CD4-positive, alpha-beta memory T cell (primary cell): ENCODE data around the gene MANBA. TPM values are rescaled to one million over a fixed set of nuclear protein-coding genes. Genes with fewer than 3 reads are reported as not detected.

Experiments
- CTCF ChIA-PET: fragments of 350-600 bp; sonication (Branson Sonifier 250); formaldehyde crosslinking; loops from one replicate; lab custom pipeline; 2021; ENCODE audit warnings: inconsistent platforms; ENCODE audit not compliant: partially characterized antibody; lab: Charles Lee
- POLR2A ChIA-PET: fragments of 350-600 bp; sonication (Branson Sonifier 250); formaldehyde crosslinking; loops from one replicate; lab custom pipeline; 2021; ENCODE audit not compliant: partially characterized antibody; lab: Charles Lee
- DNase-seq, 5 donors: peaks; one replicate each; pipeline versions ENCODE4 v3.0.0 to v3.0.0-alpha.2; 2020 to 2022; ENCODE audit warnings: mixed read lengths in 1 of 5
- H3K27ac ChIP-seq: one replicate; pipeline ENCODE4 v1.7.0; 2013; ENCODE audit warnings: low read depth, low read length
- H3K27me3 ChIP-seq: 2 replicates; pipeline ENCODE4 v1.7.0; 2013; ENCODE audit warnings: mild to moderate bottlenecking, low read length, moderate library complexity; ENCODE audit not compliant: insufficient read depth
- H3K36me3 ChIP-seq: 2 replicates; pipeline ENCODE4 v1.7.0; 2013; ENCODE audit warnings: mild to moderate bottlenecking, low read length, moderate library complexity; ENCODE audit not compliant: insufficient read depth
- H3K4me1 ChIP-seq: 2 replicates; pipeline ENCODE4 v1.7.0; 2013; ENCODE audit warnings: mild to moderate bottlenecking, low read length, moderate library complexity; ENCODE audit not compliant: insufficient read depth
- H3K4me3 ChIP-seq, 2 donors: one replicate each; pipeline ENCODE4 v1.7.0; 2013; ENCODE audit warnings: low read length in 2 of 2, mild to moderate bottlenecking in 1 of 2
- H3K9me3 ChIP-seq, 2 donors: one replicate each; pipeline ENCODE4 v1.7.0; 2013; ENCODE audit warnings: low read length in 2 of 2, control low read depth in 1 of 2; ENCODE audit not compliant: control insufficient read depth in 1 of 2
- H3K27ac Mint-ChIP-seq, 7 donors: one replicate each; pipeline ENCODE4 v1.8.0; 2020 to 2021; ENCODE audit warnings: mixed read lengths in 7 of 7, mild to moderate bottlenecking in 6 of 7, inconsistent platforms in 3 of 7, moderate library complexity in 3 of 7
- H3K27me3 Mint-ChIP-seq, 2 donors: one replicate each; pipeline ENCODE4 v1.8.0; 2020 to 2021; ENCODE audit warnings: mixed read lengths in 2 of 2
- H3K36me3 Mint-ChIP-seq, 2 donors: one replicate each; pipeline ENCODE4 v1.8.0; 2020 to 2021; ENCODE audit warnings: mixed read lengths in 2 of 2, inconsistent platforms in 1 of 2, mild to moderate bottlenecking in 1 of 2
- H3K4me1 Mint-ChIP-seq, 4 donors: one replicate each; pipeline ENCODE4 v1.8.0; 2020 to 2021; ENCODE audit warnings: mixed read lengths in 4 of 4, mild to moderate bottlenecking in 1 of 4
- H3K4me3 Mint-ChIP-seq, 8 donors: one replicate each; pipeline ENCODE4 v1.8.0; 2020 to 2021; ENCODE audit warnings: mixed read lengths in 8 of 8, mild to moderate bottlenecking in 7 of 8, moderate library complexity in 6 of 8, inconsistent platforms in 3 of 8
- H3K9me3 Mint-ChIP-seq, 8 donors: one replicate each; pipeline ENCODE4 v1.8.0; 2020 to 2021; ENCODE audit warnings: mixed read lengths in 8 of 8, mild to moderate bottlenecking in 5 of 8, inconsistent platforms in 3 of 8, moderate library complexity in 1 of 8
- intact Hi-C: fragments of 100-400 bp; cut with micrococcal nuclease; formaldehyde crosslinking; loops from one replicate; pipeline ENCODE4 v1.15.1; 2023
- polyA plus RNA-seq, 2 donors: library from polyadenylated mRNA; unstranded; fragments of 300-500 nt; fragmentation: Illumina TruSeq; gene quantifications; one replicate each; pipeline ENCODE4 v1.2.3, GENCODE V29; 2021
- total RNA-seq, 2 experiments: library from RNA; stranded (reverse); gene quantifications; one replicate each; pipeline ENCODE4 v1.2.3, GENCODE V29; 2021

Gene MANBA
- total and polyA plus RNA-seq, 4 experiments from 2014 or later, result 13.5 to 33.2 (median 26.3) TPM

DNA sequence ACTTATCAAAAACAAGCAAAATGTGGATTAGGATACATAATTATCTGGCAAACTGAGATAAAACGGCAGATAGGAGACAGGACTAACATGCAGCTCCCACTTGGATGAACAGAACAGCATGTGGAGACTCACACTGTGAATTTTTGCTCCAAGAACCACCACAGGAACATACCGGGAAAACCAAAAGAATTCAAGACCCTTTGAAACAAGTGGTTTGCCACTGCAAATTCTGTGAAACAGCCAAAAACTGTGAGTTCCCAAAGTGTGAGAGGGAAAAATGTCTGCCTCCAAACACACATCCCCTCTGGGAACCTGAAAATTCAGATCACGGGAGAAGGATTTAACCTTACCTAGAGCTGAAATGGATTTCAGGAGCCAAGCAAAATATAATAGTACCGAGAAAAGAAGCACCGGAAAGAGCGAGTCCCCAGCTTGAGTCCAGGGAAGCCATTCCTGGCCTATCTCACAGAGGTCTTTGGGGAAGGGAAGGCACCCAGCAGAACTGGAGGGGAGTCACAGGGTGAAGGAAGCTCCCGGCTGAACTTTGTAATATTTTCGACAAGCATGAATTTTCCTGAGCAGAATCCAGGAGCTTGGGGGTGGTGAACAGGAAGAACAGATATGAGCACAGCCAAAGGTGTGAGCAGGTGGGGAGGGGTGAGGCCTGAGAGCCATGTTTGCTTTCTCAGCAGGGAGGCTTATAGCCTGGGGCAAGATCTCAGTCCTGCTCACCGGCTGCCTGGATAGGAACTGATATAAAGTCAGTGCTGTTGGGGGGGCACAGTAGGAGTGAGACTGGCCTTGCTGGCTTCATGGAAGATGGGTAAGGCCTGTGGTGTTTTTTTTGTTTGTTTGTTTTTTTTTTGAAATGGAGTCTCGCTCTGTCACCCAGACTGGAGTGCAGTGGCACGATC, 23.9 kb downstream of the MANBA start:
- CTCF ChIA-PET, result interaction anchor here (1.3 kb wide), 1 partner anchor 306 kb away, joined by 3 read pairs; no protein-coding TSS in a partner anchor
- no peaks in the 10 kb centered on the region for H3K27me3 ChIP-seq
- Mint-ChIP-seq H3K4me3 (peak overlapping the region in 1 of 8 donors; percentile 28), H3K27ac (peak overlapping the region in 1 of 7 donors; percentile 48), H3K4me1 (peaks cover 29 to 66% (median 41%) of the 10 kb centered on the region in 4 donors), H3K27me3 (no peaks in the 10 kb centered on the region), H3K9me3 (peaks cover 2 to 26% (median 21%) of the 10 kb centered on the region in 8 donors), H3K36me3 (peaks cover 53 to 62% of the 10 kb centered on the region in 2 donors)
- intact Hi-C loops, result no loop called here
- no peaks in the 10 kb centered on the region for H3K36me3 ChIP-seq
- no peak for DNase-seq
- no peaks in the 10 kb centered on the region for H3K9me3 ChIP-seq
- POLR2A ChIA-PET, result no interaction called here
- peaks cover 5% of the 10 kb centered on the region for H3K4me1 ChIP-seq
- no peak overlapping the region for H3K27ac ChIP-seq
- no peak overlapping the region for H3K4me3 ChIP-seq

DNA sequence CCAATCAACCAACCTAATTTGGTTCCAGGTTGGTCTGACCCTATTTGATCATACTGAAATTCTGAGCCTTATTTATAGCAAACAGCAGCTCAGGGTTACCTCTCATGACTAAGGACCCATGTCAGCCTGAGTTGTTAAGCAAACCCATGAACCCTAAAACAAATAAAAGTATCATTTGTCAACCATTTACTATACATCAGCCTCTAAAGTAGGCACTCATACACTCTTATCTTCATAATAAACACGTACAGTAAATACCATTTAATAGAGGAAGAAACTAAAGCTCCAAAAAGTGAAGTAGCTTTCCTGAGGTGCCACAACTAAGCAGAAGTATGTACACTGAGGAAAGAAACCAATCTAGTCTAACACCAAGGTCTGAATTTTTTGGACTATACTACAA, 25.2 kb downstream of the MANBA start:
- Mint-ChIP-seq H3K9me3 (peaks cover 0 to 36% (median 27%) of the 10 kb centered on the region in 8 donors), H3K27ac (no peak overlapping the region), H3K4me1 (peaks cover 28 to 54% (median 37%) of the 10 kb centered on the region in 4 donors), H3K36me3 (peaks cover 48 to 60% of the 10 kb centered on the region in 2 donors), H3K27me3 (no peaks in the 10 kb centered on the region), H3K4me3 (no peak overlapping the region)
- no peaks in the 10 kb centered on the region for H3K27me3 ChIP-seq
- no peaks in the 10 kb centered on the region for H3K36me3 ChIP-seq
- intact Hi-C loops, result no loop called here
- H3K27ac ChIP-seq, result no peak overlapping the region
- peaks cover 0 to 4% of the 10 kb centered on the region in 2 donors for H3K9me3 ChIP-seq
- DNase-seq, result no peak
- CTCF ChIA-PET, result interaction anchor here (1.3 kb wide), 1 partner anchor 305 kb away, joined by 3 read pairs; no protein-coding TSS in a partner anchor
- peaks cover 5% of the 10 kb centered on the region for H3K4me1 ChIP-seq
- no peak overlapping the region for H3K4me3 ChIP-seq
- POLR2A ChIA-PET, result no interaction called here

DNA sequence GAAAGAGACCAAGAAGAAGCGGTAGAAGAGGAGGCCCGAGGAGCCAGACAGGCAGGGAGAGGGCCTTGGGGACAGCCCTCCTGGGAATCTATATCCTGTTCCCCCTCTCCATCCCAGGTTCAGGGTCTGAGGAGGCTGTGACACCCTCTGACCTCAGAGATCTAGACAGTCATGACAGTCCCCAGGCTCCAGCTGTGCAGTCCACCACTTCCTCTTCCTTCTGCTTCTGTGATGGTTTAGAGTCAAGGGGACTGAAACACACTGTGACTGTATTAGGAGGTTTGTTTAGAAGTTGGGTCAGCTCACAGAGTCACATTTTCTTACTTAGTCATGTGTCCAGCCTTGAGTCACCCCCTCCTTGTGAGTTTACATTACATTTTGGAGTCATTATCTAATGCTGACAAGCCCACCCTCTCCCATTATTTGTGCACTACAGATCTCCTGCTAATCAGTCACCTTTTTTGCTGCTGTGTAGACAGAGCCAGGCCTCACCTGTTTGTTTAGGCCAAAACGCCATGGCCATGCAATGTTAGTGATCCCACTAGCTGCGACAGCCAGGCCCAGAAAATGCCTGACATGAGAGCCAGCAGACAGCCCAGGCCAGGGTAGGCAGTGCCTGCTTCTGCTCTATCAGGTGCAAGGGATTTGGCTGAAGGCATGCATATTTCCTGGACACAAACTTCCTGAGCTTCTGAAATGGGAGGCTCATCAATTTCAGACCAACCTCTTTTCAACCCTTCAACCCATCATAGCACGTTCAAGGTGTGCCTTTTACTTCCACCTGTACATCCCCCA, 26.0 kb downstream of the MANBA start:
- H3K4me3 ChIP-seq, result no peak overlapping the region
- peaks cover 0 to 31% (median 24%) of the 10 kb centered on the region in 8 donors for H3K9me3 Mint-ChIP-seq
- no peak overlapping the region for H3K4me3 Mint-ChIP-seq
- DNase-seq, result no peak
- H3K27me3 Mint-ChIP-seq, result no peaks in the 10 kb centered on the region
- H3K36me3 ChIP-seq, result no peaks in the 10 kb centered on the region
- peaks cover 47 to 61% of the 10 kb centered on the region in 2 donors for H3K36me3 Mint-ChIP-seq
- H3K9me3 ChIP-seq, result peaks cover 0 to 6% of the 10 kb centered on the region in 2 donors
- ChIA-PET POLR2A (no interaction called here), CTCF (no interaction called here)
- H3K27ac Mint-ChIP-seq, result peak overlapping the region in 2 of 7 donors; percentile 19 to 75
- no peaks in the 10 kb centered on the region for H3K27me3 ChIP-seq
- H3K27ac ChIP-seq, result no peak overlapping the region
- H3K4me1 ChIP-seq, result peaks cover 5% of the 10 kb centered on the region
- peaks cover 26 to 49% (median 38%) of the 10 kb centered on the region in 4 donors for H3K4me1 Mint-ChIP-seq
- intact Hi-C loops, result no loop called here

DNA sequence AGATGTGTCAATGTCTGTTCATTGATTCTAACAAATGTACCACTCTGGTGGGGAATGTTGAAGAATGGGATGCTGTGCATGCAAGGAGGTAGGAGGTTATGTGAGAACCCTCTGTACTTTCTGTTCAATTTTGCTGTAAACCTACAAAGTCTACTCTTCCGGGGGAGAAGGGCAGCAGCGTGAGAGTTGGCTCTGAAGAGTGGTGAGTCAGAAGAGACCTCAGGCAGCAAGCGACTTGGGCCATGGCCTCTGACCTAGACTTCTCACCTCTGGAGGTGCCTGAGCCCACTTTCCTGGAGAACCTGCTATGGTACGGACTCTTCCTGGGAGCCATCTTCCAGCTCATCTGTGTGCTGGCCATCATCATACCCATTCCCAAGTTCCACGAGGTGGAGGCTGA, 26.7 kb downstream of the MANBA start:
- CTCF ChIA-PET, result no interaction called here

DNA sequence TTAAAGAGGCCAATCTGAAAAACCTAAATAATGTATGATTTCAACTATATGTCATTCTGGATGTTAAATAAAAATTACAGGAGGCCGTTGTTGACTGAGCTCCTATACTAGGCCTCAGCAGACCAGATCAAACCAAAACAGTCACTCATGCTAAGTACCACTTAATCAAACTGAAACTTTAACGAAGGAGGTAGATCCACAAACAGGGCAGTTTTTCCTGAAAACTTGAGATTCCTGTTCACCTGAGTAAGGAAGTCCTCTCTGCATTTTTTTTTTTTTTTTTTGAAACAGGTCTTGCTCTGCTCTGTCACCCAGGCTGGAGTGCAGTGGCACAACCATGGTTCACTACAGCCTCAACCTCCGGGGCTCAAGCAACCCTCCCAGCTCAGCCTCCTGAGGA, 27.7 kb downstream of the MANBA start:
- POLR2A ChIA-PET, result no interaction called here
- H3K4me1 Mint-ChIP-seq, result peaks cover 24 to 40% (median 33%) of the 10 kb centered on the region in 4 donors
- Histone ChIP-seq H3K4me3 (no peak overlapping the region), H3K27ac (no peak overlapping the region), H3K36me3 (no peaks in the 10 kb centered on the region), H3K4me1 (peaks cover 5% of the 10 kb centered on the region), H3K27me3 (no peaks in the 10 kb centered on the region), H3K9me3 (peaks cover 0 to 6% of the 10 kb centered on the region in 2 donors)
- intact Hi-C loops, result no loop called here
- no peaks in the 10 kb centered on the region for H3K27me3 Mint-ChIP-seq
- DNase-seq, result no peak
- H3K9me3 Mint-ChIP-seq, result peaks cover 0 to 17% (median 13%) of the 10 kb centered on the region in 8 donors
- H3K27ac Mint-ChIP-seq, result no peak overlapping the region
- CTCF ChIA-PET, result no interaction called here
- H3K4me3 Mint-ChIP-seq, result no peak overlapping the region
- peaks cover 37 to 51% of the 10 kb centered on the region in 2 donors for H3K36me3 Mint-ChIP-seq

More for the DNA sequence above, 26.7 kb downstream of the MANBA start:
- H3K27ac Mint-ChIP-seq, result peak overlapping the region in 1 of 7 donors; percentile 42
- no peaks in the 10 kb centered on the region for H3K27me3 ChIP-seq
- POLR2A ChIA-PET, result no interaction called here
- H3K9me3 Mint-ChIP-seq, result peaks cover 0 to 24% (median 19%) of the 10 kb centered on the region in 8 donors
- H3K27me3 Mint-ChIP-seq, result no peaks in the 10 kb centered on the region
- H3K4me3 Mint-ChIP-seq, result no peak overlapping the region
- no peak overlapping the region for H3K27ac ChIP-seq
- H3K4me1 ChIP-seq, result peaks cover 5% of the 10 kb centered on the region
- H3K36me3 Mint-ChIP-seq, result peaks cover 42 to 61% of the 10 kb centered on the region in 2 donors
- peaks cover 24 to 49% (median 38%) of the 10 kb centered on the region in 4 donors for H3K4me1 Mint-ChIP-seq
- no peaks in the 10 kb centered on the region for H3K36me3 ChIP-seq
- peaks cover 0 to 6% of the 10 kb centered on the region in 2 donors for H3K9me3 ChIP-seq
- DNase-seq, result no peak
- H3K4me3 ChIP-seq, result no peak overlapping the region
- intact Hi-C loops, result no loop called here

DNA sequence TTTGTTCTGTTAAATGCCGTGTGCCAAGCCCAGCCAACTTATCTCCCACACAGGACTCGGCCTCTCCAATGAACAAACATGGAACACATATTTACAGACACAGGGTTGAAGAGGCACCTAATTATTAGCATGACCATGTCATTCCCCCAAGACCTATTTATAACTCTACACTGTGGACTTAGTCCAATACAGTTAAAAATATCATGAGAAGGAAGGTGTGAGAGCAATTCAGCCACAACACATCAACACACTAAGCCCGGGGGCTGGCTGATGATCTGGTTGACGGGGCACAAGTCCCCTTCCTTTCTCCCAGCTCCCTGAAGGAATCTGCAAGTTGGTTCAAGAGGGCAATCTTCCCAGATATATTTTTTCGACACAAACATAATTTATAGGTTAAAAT, 28.1 kb downstream of the MANBA start:
- Histone ChIP-seq H3K4me1 (peaks cover 5% of the 10 kb centered on the region), H3K27me3 (no peaks in the 10 kb centered on the region), H3K4me3 (no peak overlapping the region), H3K9me3 (peaks cover 0 to 6% of the 10 kb centered on the region in 2 donors), H3K27ac (no peak overlapping the region), H3K36me3 (no peaks in the 10 kb centered on the region)
- Mint-ChIP-seq H3K9me3 (peaks cover 0 to 17% (median 13%) of the 10 kb centered on the region in 8 donors), H3K4me1 (peaks cover 22 to 37% (median 31%) of the 10 kb centered on the region in 4 donors), H3K36me3 (peaks cover 37 to 49% of the 10 kb centered on the region in 2 donors), H3K27ac (no peak overlapping the region), H3K4me3 (no peak overlapping the region), H3K27me3 (no peaks in the 10 kb centered on the region)
- DNase-seq, result no peak
- ChIA-PET CTCF (no interaction called here), POLR2A (no interaction called here)
- intact Hi-C loops, result no loop called here
